Neural progenitor cell (in vitro differentiated cells): Measurements from ENCODE around the gene NSUN6.

ENCODE experiments used
- EZH2 ChIP-seq: fragments of 200-600 bp; sonication (generic); IDR thresholded peaks from 2 replicates; pipeline ENCODE4 v1.6.1; 2017; ENCODE audit warnings: antibody characterized with exemption, mild to moderate bottlenecking, moderate library complexity
- TF ChIP-seq, protein P1 (sequence below): fragments of 200-600 bp; sonication (generic); IDR thresholded peaks from 2 replicates; pipeline ENCODE4 v1.5.1; 2017; ENCODE audit warnings: antibody characterized with exemption, mild to moderate bottlenecking

DNA sequence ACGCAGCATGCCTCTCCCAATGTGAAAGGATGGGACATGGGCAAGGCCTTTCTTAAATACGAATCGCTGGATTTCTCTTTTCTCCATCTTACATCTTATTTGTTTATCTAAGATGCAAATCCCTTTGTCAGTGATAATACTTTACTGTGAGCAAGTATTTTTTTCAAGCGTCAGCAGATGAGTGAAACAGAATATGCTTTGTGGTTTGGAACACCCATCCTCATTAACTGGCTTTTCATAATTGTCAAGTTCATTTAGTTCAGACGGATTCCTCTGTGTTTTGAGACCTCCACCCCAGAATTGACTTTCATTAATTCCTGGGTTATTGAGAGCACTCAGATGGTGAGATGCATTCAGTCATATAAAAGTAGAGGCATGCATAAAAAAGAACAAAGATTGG lies 149.8 kb downstream of the NSUN6 start:
- TF ChIP-seq, protein P1, sequence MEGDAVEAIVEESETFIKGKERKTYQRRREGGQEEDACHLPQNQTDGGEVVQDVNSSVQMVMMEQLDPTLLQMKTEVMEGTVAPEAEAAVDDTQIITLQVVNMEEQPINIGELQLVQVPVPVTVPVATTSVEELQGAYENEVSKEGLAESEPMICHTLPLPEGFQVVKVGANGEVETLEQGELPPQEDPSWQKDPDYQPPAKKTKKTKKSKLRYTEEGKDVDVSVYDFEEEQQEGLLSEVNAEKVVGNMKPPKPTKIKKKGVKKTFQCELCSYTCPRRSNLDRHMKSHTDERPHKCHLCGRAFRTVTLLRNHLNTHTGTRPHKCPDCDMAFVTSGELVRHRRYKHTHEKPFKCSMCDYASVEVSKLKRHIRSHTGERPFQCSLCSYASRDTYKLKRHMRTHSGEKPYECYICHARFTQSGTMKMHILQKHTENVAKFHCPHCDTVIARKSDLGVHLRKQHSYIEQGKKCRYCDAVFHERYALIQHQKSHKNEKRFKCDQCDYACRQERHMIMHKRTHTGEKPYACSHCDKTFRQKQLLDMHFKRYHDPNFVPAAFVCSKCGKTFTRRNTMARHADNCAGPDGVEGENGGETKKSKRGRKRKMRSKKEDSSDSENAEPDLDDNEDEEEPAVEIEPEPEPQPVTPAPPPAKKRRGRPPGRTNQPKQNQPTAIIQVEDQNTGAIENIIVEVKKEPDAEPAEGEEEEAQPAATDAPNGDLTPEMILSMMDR, result no peak
- TF ChIP-seq EZH2, result no peak
